Activated CD4-positive, CD25-positive, alpha-beta regulatory T cell treated with anti-CD3 and anti-CD28 coated beads, Interleukin-2, amount 50 U/mL, for 72 hours (primary cell): ENCODE measurements around the gene RALGAPB.
A peak's percentile ranks its signal among the peaks of the same experiment; 100 is the strongest.
"Not testable (repeated sequence)": the region's sequence is repeated elsewhere in the genome, so short reads cannot be mapped to it uniquely, and the experiment has no call there.

Experiments
- DNase-seq: peaks from one replicate; pipeline ENCODE4 v3.0.0; 2021

Gene RALGAPB

GRCh38 chr20:38472513-38473366 is at the start of gene RALGAPB:
Gene RALGAPB (plus strand): TSS chr20:38472843. CDS start chr20:38488433, 15,590 bp downstream.
- DNase-seq, result peak; percentile 98

GRCh38 chr20:38423541-38423940 is 49.1 kb upstream of the RALGAPB start:
- no peak for DNase-seq

- no peak for DNase-seq
These were observed 48.2 kb upstream of the RALGAPB start for GRCh38 chr20:38424401-38424800.

- no peak for DNase-seq
These were observed 46.4 kb upstream of the RALGAPB start for GRCh38 chr20:38426006-38426897.

- DNase-seq, result no peak
These were observed 45.0 kb upstream of the RALGAPB start for GRCh38 chr20:38427655-38428023.

- no peak for DNase-seq
These were observed 43.8 kb upstream of the RALGAPB start for GRCh38 chr20:38428800-38429199.

GRCh38 chr20:38429301-38429700 is 43.3 kb upstream of the RALGAPB start:
- no peak for DNase-seq

GRCh38 chr20:38430679-38431325 is 41.8 kb upstream of the RALGAPB start:
- DNase-seq, result no peak

GRCh38 chr20:38432292-38432691 is 40.4 kb upstream of the RALGAPB start:
- no peak for DNase-seq

- DNase-seq, result not testable (repeated sequence)
These were observed 39.8 kb upstream of the RALGAPB start for GRCh38 chr20:38432870-38433269.

- no peak for DNase-seq
These were observed 39.2 kb upstream of the RALGAPB start for GRCh38 chr20:38433304-38433972.

- peak; percentile 41 for DNase-seq
These were observed 38.3 kb upstream of the RALGAPB start for GRCh38 chr20:38434301-38434741.

GRCh38 chr20:38434770-38435554 is 37.7 kb upstream of the RALGAPB start, which contains the start of gene SNHG17:
Gene SNHG17 (minus strand): TSS chr20:38435328.
- peak; percentile 92 for DNase-seq

- no peak for DNase-seq
These were observed 37.1 kb upstream of the RALGAPB start for GRCh38 chr20:38435555-38435939.

- DNase-seq, result no peak
These were observed 34.8 kb upstream of the RALGAPB start for GRCh38 chr20:38437796-38438195.

GRCh38 chr20:38441110-38441509 is 31.5 kb upstream of the RALGAPB start:
- DNase-seq, result not testable (repeated sequence)

- DNase-seq, result no peak
These were observed 30.7 kb upstream of the RALGAPB start for GRCh38 chr20:38441916-38442315.

GRCh38 chr20:38445381-38445796 is 27.3 kb upstream of the RALGAPB start:
- DNase-seq, result no peak

- no peak for DNase-seq
These were observed 26.7 kb upstream of the RALGAPB start for GRCh38 chr20:38445901-38446425.

GRCh38 chr20:38446441-38447209 is 26.0 kb upstream of the RALGAPB start:
- peak; percentile 94 for DNase-seq

GRCh38 chr20:38447251-38447661 is 25.4 kb upstream of the RALGAPB start:
- no peak for DNase-seq
